Common myeloid progenitor, CD34-positive (primary cell): ENCODE measurements around the gene KATNIP.

Source experiments
- CTCF ChIA-PET: fragments of 350-600 bp; sonication (Branson Sonifier 250); formaldehyde crosslinking; loops from one replicate; lab custom pipeline; 2021; ENCODE audit warnings: antibody characterized with exemption; lab: Charles Lee
- POLR2A ChIA-PET: fragments of 350-600 bp; sonication (Branson Sonifier 250); formaldehyde crosslinking; loops from one replicate; lab custom pipeline; 2021; ENCODE audit warnings: antibody characterized with exemption; lab: Charles Lee
- DNase-seq, 3 donors: peaks; one replicate each; pipeline versions ENCODE4 v3.0.0 to v3.0.0-alpha.2; 2013
- H3K27ac ChIP-seq, 2 experiments: 1 replicate in 1 of 2; 2 replicates in 1 of 2; pipeline ENCODE4 v1.7.0; 2013; ENCODE audit warnings: inconsistent platforms in 2 of 2, low read length in 2 of 2, mild to moderate bottlenecking in 2 of 2, low read depth in 1 of 2, moderate library complexity in 1 of 2; ENCODE audit not compliant: severe bottlenecking in 2 of 2, insufficient read depth in 1 of 2, poor library complexity in 1 of 2
- H3K27me3 ChIP-seq, 5 experiments: replicated peaks in 2 of 5; 1 replicate in 3 of 5; 2 replicates in 2 of 5; pipeline versions ENCODE4 v1.6.1 to v1.7.0; 2013; ENCODE audit warnings: low read length in 4 of 5, mild to moderate bottlenecking in 2 of 5, moderate library complexity in 2 of 5, inconsistent platforms in 1 of 5; ENCODE audit not compliant: insufficient read depth in 5 of 5, control insufficient read depth in 4 of 5
- H3K36me3 ChIP-seq, 4 experiments: 1 replicate in 2 of 4; 2 replicates in 2 of 4; pipeline versions ENCODE4 v1.6.1 to v1.7.0; 2013; ENCODE audit warnings: low read length in 3 of 4, control low read depth in 1 of 4, mild to moderate bottlenecking in 1 of 4; ENCODE audit not compliant: control insufficient read depth in 4 of 4, insufficient read depth in 4 of 4
- H3K4me1 ChIP-seq, 4 experiments: 1 replicate in 3 of 4; 2 replicates in 1 of 4; pipeline versions ENCODE4 v1.6.1 to v1.7.1; 2013; ENCODE audit warnings: low read length in 3 of 4, mild to moderate bottlenecking in 3 of 4, control low read depth in 1 of 4, inconsistent platforms in 1 of 4, moderate library complexity in 1 of 4; ENCODE audit not compliant: control insufficient read depth in 4 of 4, insufficient read depth in 4 of 4; ENCODE audit errors: control extremely low read depth in 1 of 4
- H3K4me3 ChIP-seq, 7 experiments: 1 replicate in 4 of 7; 2 replicates in 3 of 7; pipeline versions ENCODE4 v1.5.1 to v1.7.0; 2013; ENCODE audit warnings: mild to moderate bottlenecking in 7 of 7, low read length in 6 of 7, moderate library complexity in 6 of 7, inconsistent platforms in 2 of 7, low read depth in 2 of 7, control low read depth in 1 of 7; ENCODE audit not compliant: insufficient read depth in 4 of 7, control insufficient read depth in 1 of 7; ENCODE audit errors: extremely low read depth in 1 of 7
- H3K9me3 ChIP-seq, 5 experiments: 1 replicate in 4 of 5; 2 replicates in 1 of 5; pipeline versions ENCODE4 v1.6.1 to v1.7.1; 2013; ENCODE audit warnings: low read length in 4 of 5, mild to moderate bottlenecking in 2 of 5, inconsistent platforms in 1 of 5, low read depth in 1 of 5, moderate library complexity in 1 of 5; ENCODE audit not compliant: control insufficient read depth in 4 of 5, insufficient read depth in 2 of 5; ENCODE audit errors: control extremely low read depth in 1 of 5
- WGBS: methylation state at CpG from one replicate; pipeline ENCODE4 v1.1.5; 2013; ENCODE audit not compliant: insufficient coverage; 5-methylcytosine and 5-hydroxymethylcytosine counted together

The KATNIP gene

DNA sequence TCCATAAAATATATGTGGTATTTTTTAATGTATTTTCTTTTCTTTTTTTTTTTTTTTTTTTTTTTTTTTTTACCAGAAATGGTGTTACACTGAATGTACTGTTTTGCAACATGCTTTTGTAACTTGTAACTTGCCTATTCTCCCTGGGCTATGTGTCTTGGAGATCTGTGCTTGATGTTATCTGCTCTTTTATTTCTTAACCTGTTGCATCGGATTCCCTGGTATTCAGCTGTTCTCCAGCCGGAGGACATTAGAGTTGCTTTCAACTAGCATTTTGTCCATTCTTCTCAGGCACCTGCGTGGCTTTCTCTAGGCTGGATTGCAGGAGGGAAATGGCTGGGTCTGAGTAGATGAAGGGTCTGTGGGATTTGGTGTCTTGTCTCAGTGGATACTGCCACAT lies 47.4 kb downstream of the KATNIP start:
- Histone ChIP-seq H3K4me1 (no peaks in the 10 kb centered on the region), H3K4me3 (no peak overlapping the region), H3K9me3 (no peaks in the 10 kb centered on the region), H3K27ac (no peak overlapping the region), H3K36me3 (peaks cover 0 to 3% (median 0%) of the 10 kb centered on the region in 4 experiments), H3K27me3 (no peaks in the 10 kb centered on the region)
- DNase-seq = no peak
- no CpG with 5 or more reads among the region's 3 CpGs for WGBS
- POLR2A ChIA-PET = no interaction called here
- CTCF ChIA-PET = no interaction called here

DNA sequence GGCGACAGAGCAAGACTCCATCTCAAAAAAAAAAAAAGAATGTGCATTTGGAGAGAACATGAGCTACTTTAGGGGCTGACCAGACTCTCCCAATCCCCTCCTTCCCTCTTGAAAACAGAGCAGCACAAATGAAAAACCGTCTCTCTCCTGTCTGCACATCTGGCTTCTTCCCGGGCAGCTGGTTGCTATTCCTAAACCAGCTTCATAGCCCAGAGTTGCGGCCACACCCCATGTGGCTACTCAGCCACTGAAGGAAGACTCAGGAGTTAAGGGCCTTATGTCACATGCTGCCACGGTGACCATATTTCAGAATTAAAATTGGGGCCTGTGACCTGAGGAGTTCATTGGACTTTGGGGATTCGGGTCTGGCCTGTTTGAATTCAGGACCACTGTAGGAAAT lies 48.3 kb downstream of the KATNIP start:
- Histone ChIP-seq H3K27me3 (no peaks in the 10 kb centered on the region), H3K36me3 (peaks cover 0 to 3% (median 0%) of the 10 kb centered on the region in 4 experiments), H3K4me1 (no peaks in the 10 kb centered on the region), H3K9me3 (no peaks in the 10 kb centered on the region), H3K27ac (no peak overlapping the region), H3K4me3 (no peak overlapping the region)
- DNase-seq = no peak
- ChIA-PET CTCF (no interaction called here), POLR2A (no interaction called here)
- 97% methylated on average over 6 of the region's 6 CpGs for WGBS

DNA sequence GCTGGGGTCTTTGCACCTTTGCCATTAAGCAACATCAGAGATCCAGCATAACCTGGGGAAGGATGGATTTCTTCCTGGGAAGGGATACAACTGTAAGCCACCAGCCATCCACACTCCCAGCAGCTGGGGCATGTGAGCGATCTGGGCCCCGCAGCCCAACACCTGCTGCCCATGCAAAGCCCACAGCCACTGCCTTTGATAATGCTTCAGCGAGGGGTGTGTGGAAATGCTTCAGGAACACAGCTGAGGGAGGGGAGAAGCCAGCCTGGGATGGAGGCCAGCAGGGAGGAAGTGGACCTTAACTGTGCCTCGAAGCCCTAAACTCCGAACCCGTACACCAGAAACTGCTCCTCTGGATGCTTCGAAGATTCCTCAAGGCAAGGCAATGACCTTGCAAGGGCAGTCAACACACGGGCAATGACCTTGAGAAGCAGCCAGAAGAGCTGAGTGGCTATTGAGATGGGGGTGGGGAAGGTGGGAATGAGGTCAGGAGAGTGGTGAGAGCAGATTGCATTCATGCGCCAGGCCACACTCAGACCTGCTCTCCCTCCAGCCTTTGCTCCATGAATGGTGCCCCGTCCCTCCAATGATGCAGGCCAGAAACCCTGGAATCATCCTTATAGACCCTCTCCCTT lies 49.1 kb downstream of the KATNIP start:
- H3K4me3 ChIP-seq = no peak overlapping the region
- ChIA-PET CTCF (no interaction called here), POLR2A (no interaction called here)
- no peaks in the 10 kb centered on the region for H3K4me1 ChIP-seq
- WGBS = 96% methylated on average over 8 of the region's 10 CpGs
- H3K36me3 ChIP-seq = no peaks in the 10 kb centered on the region
- H3K27ac ChIP-seq = no peak overlapping the region
- H3K9me3 ChIP-seq = no peaks in the 10 kb centered on the region
- no peak for DNase-seq
- no peaks in the 10 kb centered on the region for H3K27me3 ChIP-seq

DNA sequence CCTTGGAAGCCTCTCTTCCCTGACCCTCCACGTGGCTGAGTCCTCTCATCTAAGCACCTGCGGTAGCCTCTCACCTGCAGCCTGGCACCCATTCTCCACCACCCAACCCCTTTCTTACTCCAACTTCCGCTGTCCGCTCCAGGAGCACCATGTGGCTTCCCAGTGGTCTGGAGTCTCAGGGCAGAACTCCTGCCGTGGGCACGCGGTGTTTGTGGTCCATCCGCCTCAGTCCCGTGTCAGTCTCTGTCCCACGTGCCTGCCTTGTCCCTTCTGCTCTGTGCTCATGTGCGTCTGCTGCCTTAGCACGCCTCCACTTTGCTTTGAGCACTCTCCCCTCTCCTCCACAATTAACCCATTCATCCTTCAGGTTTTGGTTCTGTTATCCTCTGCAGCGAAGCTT lies 49.7 kb downstream of the KATNIP start:
- ChIA-PET POLR2A (no interaction called here), CTCF (no interaction called here)
- no peak for DNase-seq
- H3K27me3 ChIP-seq = no peaks in the 10 kb centered on the region
- H3K4me3 ChIP-seq = no peak overlapping the region
- H3K4me1 ChIP-seq = no peaks in the 10 kb centered on the region
- no peak overlapping the region for H3K27ac ChIP-seq
- no peaks in the 10 kb centered on the region for H3K9me3 ChIP-seq
- no peaks in the 10 kb centered on the region for H3K36me3 ChIP-seq
- WGBS = 98% methylated on average over 13 of the region's 13 CpGs
